OCI-LY1 (cell line): ENCODE data around the gene DCST2.

Experiments used
- H2AFZ ChIP-seq: fragments of 200-600 bp; sonication (generic), shearing (Covaris generic); 2 replicates; pipeline ENCODE4 v1.6.0; 2014; ENCODE audit warnings: antibody characterized with exemption, mild to moderate bottlenecking, low read length
- H3F3A ChIP-seq: fragments of 200-600 bp; sonication (generic), shearing (Covaris generic); 2 replicates; pipeline ENCODE4 v1.6.0; 2014; ENCODE audit warnings: mild to moderate bottlenecking, antibody characterized with exemption, low read length, moderate library complexity; ENCODE audit not compliant: insufficient read depth
- H3K27ac ChIP-seq: fragments of 200-600 bp; sonication (generic); 2 replicates; pipeline ENCODE4 v1.5.1; 2014; ENCODE audit warnings: low read length, mixed run types, mild to moderate bottlenecking, low read depth; ENCODE audit not compliant: poor library complexity, severe bottlenecking
- H3K27me3 ChIP-seq: fragments of 200-600 bp; sonication (generic); 2 replicates; pipeline ENCODE4 v1.6.0; 2014; ENCODE audit warnings: antibody characterized with exemption, mild to moderate bottlenecking, low read length, moderate library complexity; ENCODE audit not compliant: insufficient read depth
- H3K36me3 ChIP-seq: fragments of 200-600 bp; sonication (generic); 2 replicates; pipeline ENCODE4 v1.6.1; 2014; ENCODE audit warnings: mild to moderate bottlenecking, antibody characterized with exemption, low read length, moderate library complexity, mixed read lengths; ENCODE audit not compliant: insufficient read depth
- H3K4me1 ChIP-seq: fragments of 200-600 bp; sonication (generic); 2 replicates; pipeline ENCODE4 v1.5.1; 2014; ENCODE audit warnings: mild to moderate bottlenecking, low read length, moderate library complexity; ENCODE audit not compliant: insufficient read depth, severe bottlenecking
- H3K4me2 ChIP-seq: fragments of 200-600 bp; sonication (generic), shearing (Covaris generic); 2 replicates; pipeline ENCODE4 v1.6.1; 2014; ENCODE audit warnings: low read length
- H3K4me3 ChIP-seq: fragments of 200-600 bp; sonication (generic); 2 replicates; pipeline ENCODE4 v1.5.1; 2014; ENCODE audit warnings: low read length, low read depth, mild to moderate bottlenecking, mixed read lengths; ENCODE audit not compliant: poor library complexity, severe bottlenecking
- H3K79me2 ChIP-seq: fragments of 200-600 bp; shearing (Covaris generic); 2 replicates; pipeline ENCODE4 v1.6.1; 2016; ENCODE audit warnings: mixed run types, low read length, mixed read lengths; ENCODE audit not compliant: insufficient read depth
- H3K9ac ChIP-seq: fragments of 200-600 bp; sonication (generic), shearing (Covaris generic); 2 replicates; pipeline ENCODE4 v1.6.1; 2014; ENCODE audit warnings: mild to moderate bottlenecking, low read length, mixed read lengths
- H3K9me2 ChIP-seq: fragments of 200-600 bp; sonication (generic), shearing (Covaris generic); 2 replicates; pipeline ENCODE4 v1.6.1; 2014; ENCODE audit warnings: low read depth, mild to moderate bottlenecking, low read length, mixed read lengths
- H3K9me3 ChIP-seq: fragments of 200-600 bp; shearing (Covaris generic); 2 replicates; pipeline ENCODE4 v1.6.1; 2014; ENCODE audit warnings: low read length, mixed read lengths
- H4K20me1 ChIP-seq: fragments of 200-600 bp; sonication (generic), shearing (Covaris generic); 2 replicates; pipeline ENCODE4 v1.6.0; 2016; ENCODE audit warnings: mild to moderate bottlenecking, low read length; ENCODE audit not compliant: insufficient read depth
- CTCF ChIP-seq: fragments of 200-600 bp; sonication (generic), shearing (Covaris generic); IDR thresholded peaks from 2 replicates; pipeline ENCODE4 v1.5.1; 2017; ENCODE audit warnings: mild to moderate bottlenecking, antibody characterized with exemption, low read length, moderate library complexity, mixed read lengths
- EZH2 ChIP-seq: fragments of 200-600 bp; sonication (generic), shearing (Covaris generic); IDR thresholded peaks from 2 replicates; pipeline ENCODE4 v1.8.0; 2017; ENCODE audit warnings: borderline replicate concordance, mixed run types, mild to moderate bottlenecking, antibody characterized with exemption, low read length, moderate library complexity, mixed read lengths

The DCST2 gene

GRCh38 chr1:155077346-155077745, 43.8 kb upstream of the DCST2 start:
- TF ChIP-seq CTCF (no peak), EZH2 (no peak)
- no peak overlapping the region for H3K4me3 ChIP-seq
- H3K79me2 ChIP-seq = no peaks in the 10 kb centered on the region
- H3K4me2 ChIP-seq = no peak overlapping the region
- H3K9ac ChIP-seq = no peak overlapping the region
- no peak overlapping the region for H3K27ac ChIP-seq
- H3F3A ChIP-seq = no peaks in the 10 kb centered on the region
- H2AFZ ChIP-seq = no peak overlapping the region
- no peaks in the 10 kb centered on the region for H3K36me3 ChIP-seq
- no peaks in the 10 kb centered on the region for H3K9me2 ChIP-seq
- no peaks in the 10 kb centered on the region for H3K9me3 ChIP-seq
- H4K20me1 ChIP-seq = no peaks in the 10 kb centered on the region
- peaks cover 6% of the 10 kb centered on the region; the same call in 1 of the 2 replicates for H3K27me3 ChIP-seq
- peaks cover 36% of the 10 kb centered on the region for H3K4me1 ChIP-seq

- Histone ChIP-seq H3K9me3 (no peaks in the 10 kb centered on the region), H2AFZ (no peak overlapping the region), H3K27me3 (peaks cover 6% of the 10 kb centered on the region; the same call in 1 of the 2 replicates), H3K36me3 (no peaks in the 10 kb centered on the region), H3K9ac (no peak overlapping the region), H3K4me1 (peaks cover 28% of the 10 kb centered on the region), H3K4me2 (no peak overlapping the region), H3K79me2 (no peaks in the 10 kb centered on the region), H3K4me3 (no peak overlapping the region), H3K27ac (no peak overlapping the region), H3K9me2 (no peaks in the 10 kb centered on the region), H3F3A (no peaks in the 10 kb centered on the region), H4K20me1 (no peaks in the 10 kb centered on the region)
- TF ChIP-seq CTCF = no peak
- TF ChIP-seq EZH2 = no peak
Measured at GRCh38 chr1:155076371-155076770, 42.8 kb upstream of the DCST2 start.

GRCh38 chr1:155075535-155075934, 42.0 kb upstream of the DCST2 start:
- H3K79me2 ChIP-seq = no peaks in the 10 kb centered on the region
- H3K9me3 ChIP-seq = no peaks in the 10 kb centered on the region
- H3K27ac ChIP-seq = no peak overlapping the region
- no peaks in the 10 kb centered on the region for H3F3A ChIP-seq
- H3K9me2 ChIP-seq = no peaks in the 10 kb centered on the region
- TF ChIP-seq EZH2 (no peak), CTCF (no peak)
- no peak overlapping the region for H3K9ac ChIP-seq
- H3K4me1 ChIP-seq = peaks cover 27% of the 10 kb centered on the region
- H3K4me3 ChIP-seq = no peak overlapping the region
- H3K4me2 ChIP-seq = no peak overlapping the region
- peaks cover 5% of the 10 kb centered on the region; the same call in 1 of the 2 replicates for H3K27me3 ChIP-seq
- H2AFZ ChIP-seq = no peak overlapping the region
- no peaks in the 10 kb centered on the region for H4K20me1 ChIP-seq
- no peaks in the 10 kb centered on the region for H3K36me3 ChIP-seq
